Subcutaneous adipose tissue (tissue), 4 donors: ENCODE measurements around the gene AKAP6. TPM values are rescaled to one million over a fixed set of nuclear protein-coding genes. Genes with fewer than 3 reads are reported as not detected.

Experiments
- CTCF ChIP-seq: fragments of 450-650 bp; IDR thresholded peaks from one replicate; pipeline ENCODE4 v1.5.1; 2016; ENCODE audit warnings: low read depth, mild to moderate bottlenecking, control low read depth, antibody characterized with exemption, moderate library complexity
- total RNA-seq, 4 donors: library from RNA; depleted of rRNA; stranded (reverse); fragments of >200 nt; gene quantifications; one replicate each; pipeline ENCODE4 v1.1.0, GENCODE V29; 2016

The AKAP6 gene, protein sequence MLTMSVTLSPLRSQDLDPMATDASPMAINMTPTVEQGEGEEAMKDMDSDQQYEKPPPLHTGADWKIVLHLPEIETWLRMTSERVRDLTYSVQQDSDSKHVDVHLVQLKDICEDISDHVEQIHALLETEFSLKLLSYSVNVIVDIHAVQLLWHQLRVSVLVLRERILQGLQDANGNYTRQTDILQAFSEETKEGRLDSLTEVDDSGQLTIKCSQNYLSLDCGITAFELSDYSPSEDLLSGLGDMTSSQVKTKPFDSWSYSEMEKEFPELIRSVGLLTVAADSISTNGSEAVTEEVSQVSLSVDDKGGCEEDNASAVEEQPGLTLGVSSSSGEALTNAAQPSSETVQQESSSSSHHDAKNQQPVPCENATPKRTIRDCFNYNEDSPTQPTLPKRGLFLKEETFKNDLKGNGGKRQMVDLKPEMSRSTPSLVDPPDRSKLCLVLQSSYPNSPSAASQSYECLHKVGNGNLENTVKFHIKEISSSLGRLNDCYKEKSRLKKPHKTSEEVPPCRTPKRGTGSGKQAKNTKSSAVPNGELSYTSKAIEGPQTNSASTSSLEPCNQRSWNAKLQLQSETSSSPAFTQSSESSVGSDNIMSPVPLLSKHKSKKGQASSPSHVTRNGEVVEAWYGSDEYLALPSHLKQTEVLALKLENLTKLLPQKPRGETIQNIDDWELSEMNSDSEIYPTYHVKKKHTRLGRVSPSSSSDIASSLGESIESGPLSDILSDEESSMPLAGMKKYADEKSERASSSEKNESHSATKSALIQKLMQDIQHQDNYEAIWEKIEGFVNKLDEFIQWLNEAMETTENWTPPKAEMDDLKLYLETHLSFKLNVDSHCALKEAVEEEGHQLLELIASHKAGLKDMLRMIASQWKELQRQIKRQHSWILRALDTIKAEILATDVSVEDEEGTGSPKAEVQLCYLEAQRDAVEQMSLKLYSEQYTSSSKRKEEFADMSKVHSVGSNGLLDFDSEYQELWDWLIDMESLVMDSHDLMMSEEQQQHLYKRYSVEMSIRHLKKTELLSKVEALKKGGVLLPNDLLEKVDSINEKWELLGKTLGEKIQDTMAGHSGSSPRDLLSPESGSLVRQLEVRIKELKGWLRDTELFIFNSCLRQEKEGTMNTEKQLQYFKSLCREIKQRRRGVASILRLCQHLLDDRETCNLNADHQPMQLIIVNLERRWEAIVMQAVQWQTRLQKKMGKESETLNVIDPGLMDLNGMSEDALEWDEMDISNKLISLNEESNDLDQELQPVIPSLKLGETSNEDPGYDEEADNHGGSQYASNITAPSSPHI (N-terminal part only)
- 1 to 10 TPM in 2 of 4 donors, under 1 TPM in 2; 0.65 to 6.5 (median 1.2) TPM for total RNA-seq

DNA sequence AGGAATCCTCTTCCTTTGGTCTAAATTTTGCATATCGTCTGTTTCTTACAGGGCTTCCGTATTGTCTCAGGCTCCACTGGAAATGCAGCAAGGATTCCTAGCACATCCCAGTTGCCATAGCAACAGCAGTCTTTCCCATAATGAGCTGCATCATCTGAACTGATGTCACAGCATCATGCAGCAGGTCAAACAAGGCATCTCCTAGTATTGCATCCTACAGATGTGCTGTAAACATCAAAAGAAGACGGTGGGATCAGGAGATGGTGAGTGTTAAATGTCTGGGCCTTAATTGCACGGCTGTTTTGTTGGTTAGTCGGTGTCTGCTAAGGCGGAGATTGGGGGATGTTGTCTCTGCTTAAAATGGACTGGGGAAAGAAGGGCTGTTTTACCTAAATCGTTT is at the start of gene AKAP6:
Gene AKAP6 (plus strand): TSS at position 153 of the 400 bp plus-strand sequence. CDS start 104,196 bp downstream, outside the sequence.
- no peak for TF ChIP-seq CTCF

GRCh38 chr14:32286602-32287001 is 42.5 kb upstream of the AKAP6 start:
- no peak for TF ChIP-seq CTCF

- TF ChIP-seq CTCF, result no peak
Observed at GRCh38 chr14:32296366-32296765, 32.7 kb upstream of the AKAP6 start.

GRCh38 chr14:32298346-32298745 is 30.8 kb upstream of the AKAP6 start:
- TF ChIP-seq CTCF, result no peak

DNA sequence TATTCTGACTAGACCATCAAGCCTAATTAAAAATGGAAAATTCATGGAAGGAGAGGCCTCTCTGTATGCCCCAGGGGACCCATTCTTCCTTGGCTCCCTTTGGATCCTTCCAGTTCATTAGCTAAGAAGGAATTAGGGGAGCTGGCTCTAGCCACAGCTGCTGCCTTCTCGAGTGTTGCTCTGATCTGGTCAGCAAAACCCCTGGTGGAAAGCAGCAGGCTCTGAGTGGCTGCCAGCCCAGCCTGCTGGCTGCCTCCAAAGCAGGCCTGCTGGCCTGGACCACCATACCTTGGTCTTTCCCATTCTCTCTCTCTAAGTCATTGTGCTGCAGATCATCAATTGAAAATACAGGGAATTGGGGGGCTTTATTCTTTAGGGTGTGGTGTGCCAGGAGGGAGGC is 29.0 kb upstream of the AKAP6 start:
- no peak for TF ChIP-seq CTCF

DNA sequence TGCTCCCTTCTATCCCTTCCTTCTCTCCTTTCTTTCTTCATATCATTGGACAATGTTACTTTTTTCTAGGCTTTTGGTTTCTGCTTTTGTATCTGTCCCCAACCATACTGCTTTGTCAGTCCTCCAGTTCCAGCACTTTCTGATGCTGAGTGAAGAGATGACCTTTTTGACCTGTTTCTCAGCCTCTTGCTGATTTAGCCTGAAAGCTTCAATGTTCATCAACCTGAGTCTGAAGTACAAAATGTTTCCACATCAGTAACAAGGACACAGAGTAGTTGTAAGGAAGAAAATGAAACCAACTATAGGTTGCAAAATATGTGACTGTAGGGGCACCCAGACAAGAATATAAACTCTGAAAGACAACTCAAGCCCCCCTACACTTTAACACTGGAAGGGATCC is 25.2 kb upstream of the AKAP6 start:
- TF ChIP-seq CTCF, result no peak
